Measurements from ENCODE around the gene KRTAP4-16. TPM values are rescaled to one million over a fixed set of nuclear protein-coding genes. Genes with fewer than 3 reads are reported as not detected.

The KRTAP4-16 gene
- total and polyA plus RNA-seq, 2 of the 8 experiments (the other 6 are each of a cell fraction or from before 2014, with no cell fraction given), result not detected

GRCh38 chr17:41145261-41145660, 43.3 kb upstream of the KRTAP4-16 start:
- Histone ChIP-seq H3K23me2 (ENCODE audit: low read depth, low read length) (peaks cover 2% of the 10 kb centered on the region; the same call in 1 of the 2 replicates), H3K27ac (ENCODE audit: low read depth, low read length) (no peak overlapping the region), H3K9ac (replicated peaks in 1 of 4; ENCODE audit: extremely low read depth in 1 of 4, low read depth in 3 of 4, low read length in 3 of 4) (no peak overlapping the region), H4K8ac (ENCODE audit: extremely low read depth, insufficient read depth, low read length) (no peak overlapping the region), H3K56ac (replicated peaks; ENCODE audit: insufficient read length, low read depth, low read length) (no peak overlapping the region), H3K18ac (ENCODE audit: extremely low read depth, low read length) (no peak overlapping the region), H3K4ac (replicated peaks; ENCODE audit: insufficient read length, low read depth, low read length) (no peak overlapping the region), H2BK20ac (ENCODE audit: low read length) (no peak overlapping the region), H3K79me1 (ENCODE audit: low read depth, low read length) (no peaks in the 10 kb centered on the region), H3K4me2 (ENCODE audit: insufficient read depth in 1 of 2, low read depth in 2 of 2, low read length in 2 of 2) (no peak overlapping the region), H4K5ac (ENCODE audit: insufficient read length, low read depth, low read length) (no peak overlapping the region), H2BK15ac (ENCODE audit: low read length) (no peak overlapping the region), H2AK5ac (ENCODE audit: low read depth, low read length) (no peak overlapping the region), H3K4me3 (ENCODE audit: extremely low read depth in 1 of 4, insufficient read depth in 2 of 4, low read depth in 3 of 4, low read length in 4 of 4) (no peak overlapping the region), H2BK120ac (replicated peaks; ENCODE audit: low read depth, low read length) (no peak overlapping the region), H2BK5ac (ENCODE audit: low read depth, low read length) (no peak overlapping the region), H3K23ac (ENCODE audit: insufficient read length) (no peak overlapping the region), H3K79me2 (ENCODE audit: control insufficient read depth in 1 of 2, insufficient read depth in 2 of 2, low read length in 2 of 2) (no peaks in the 10 kb centered on the region), H2AFZ (ENCODE audit: low read length) (no peak overlapping the region), H3K36me3 (ENCODE audit: control insufficient read depth in 2 of 4, insufficient read depth in 4 of 4, low read length in 3 of 4) (no peaks in the 10 kb centered on the region), H3K14ac (ENCODE audit: insufficient read length) (no peak overlapping the region), H2BK12ac (ENCODE audit: low read depth, low read length) (no peak overlapping the region), H4K91ac (replicated peaks; ENCODE audit: insufficient read length, low read length) (no peak overlapping the region), H3K27me3 (replicated peaks in 1 of 4; ENCODE audit: control insufficient read depth in 3 of 4, extremely low read depth in 1 of 4, insufficient read depth in 3 of 4, low read length in 3 of 4) (no peaks in the 10 kb centered on the region), H4K20me1 (replicated peaks in 1 of 2; ENCODE audit: control insufficient read depth in 1 of 2, insufficient read depth in 2 of 2, low read length in 2 of 2) (no peaks in the 10 kb centered on the region), H3K4me1 (replicated peaks in 1 of 4; ENCODE audit: control insufficient read depth in 3 of 4, insufficient read depth in 4 of 4, low read length in 3 of 4) (no peaks in the 10 kb centered on the region), H3K9me3 (ENCODE audit: insufficient read depth in 2 of 2, low read depth in 1 of 2, low read length in 1 of 2) (peaks cover 6 to 10% of the 10 kb centered on the region in 2 experiments; a peak in 3 of 4 replicates)
- POLR2A ChIA-PET (ENCODE audit: partially characterized antibody), result no interaction called here
- WGBS, 2 experiments (ENCODE audit: extremely low coverage in 1 of 2, insufficient coverage in 1 of 2, insufficient read length in 1 of 2, insufficient replicate concordance in 2 of 2, low coverage in 1 of 2, low lambda C conversion rate in 2 of 2, missing lambda C conversion rate in 1 of 2), result 90% methylated on average over 2 of the region's 2 CpGs; no CpG with 5 or more reads in 1 of the 2 experiments
- FAIRE-seq, result no peak
- no peak for TF ChIP-seq TAF7 (optimal IDR thresholded peaks at IDR 0.05; ENCODE audit: borderline replicate concordance, low read depth, low read length)
- TF ChIP-seq POU5F1 (IDR thresholded peaks at IDR 0.05; ENCODE audit: low read depth, low read length), result no peak
- no peak for TF ChIP-seq CEBPB (IDR thresholded peaks at IDR 0.05; ENCODE audit: low read depth, low read length)
- TF ChIP-seq ATF3 (IDR thresholded peaks at IDR 0.05; ENCODE audit: insufficient read depth, low read depth, low read length), result no peak
- no peak for TF ChIP-seq HDAC6 (IDR thresholded peaks at IDR 0.05; ENCODE audit: low read depth, low read length)
- no peak for TF ChIP-seq CHD1 (IDR thresholded peaks at IDR 0.05; ENCODE audit: low read depth, low read length)
- TF ChIP-seq MAX (IDR thresholded peaks at IDR 0.05), result no peak
- TF ChIP-seq NRF1 (IDR thresholded peaks at IDR 0.05; ENCODE audit: low read depth, low read length), result no peak
- no peak for TF ChIP-seq EZH2 (IDR thresholded peaks at IDR 0.05; ENCODE audit: low read depth, low read length, severe bottlenecking)
- no peak for TF ChIP-seq SP4 (IDR thresholded peaks at IDR 0.05; ENCODE audit: low read length)
- no peak for TF ChIP-seq RFX5 (IDR thresholded peaks at IDR 0.05; ENCODE audit: borderline replicate concordance, low read depth, low read length)
- no peak for TF ChIP-seq SP1 (IDR thresholded peaks at IDR 0.05; ENCODE audit: low read depth, low read length)
- TF ChIP-seq SIRT6 (IDR thresholded peaks at IDR 0.05; ENCODE audit: low read length), result no peak
- no peak for TF ChIP-seq GABPA (IDR thresholded peaks at IDR 0.05; ENCODE audit: borderline replicate concordance, insufficient read depth, low read length)
- no peak for TF ChIP-seq SIN3A (conservative IDR thresholded peaks at IDR 0.05 in 1 of 2, IDR thresholded peaks at IDR 0.05 in 1 of 2; ENCODE audit: low read depth in 1 of 2, low read length in 2 of 2)
- CTCF ChIA-PET (ENCODE audit: partially characterized antibody), result no interaction called here
- DNase-seq (ENCODE audit: low read depth in 1 of 2, low spot score in 2 of 2), result no peak
